ENCODE data around the gene DBN1. TPM values are rescaled to one million over a fixed set of nuclear protein-coding genes. Genes with fewer than 3 reads are reported as not detected.

The DBN1 gene
- total and polyA plus RNA-seq, 2 experiments from 2014 or later = 106 to 290 TPM

DNA sequence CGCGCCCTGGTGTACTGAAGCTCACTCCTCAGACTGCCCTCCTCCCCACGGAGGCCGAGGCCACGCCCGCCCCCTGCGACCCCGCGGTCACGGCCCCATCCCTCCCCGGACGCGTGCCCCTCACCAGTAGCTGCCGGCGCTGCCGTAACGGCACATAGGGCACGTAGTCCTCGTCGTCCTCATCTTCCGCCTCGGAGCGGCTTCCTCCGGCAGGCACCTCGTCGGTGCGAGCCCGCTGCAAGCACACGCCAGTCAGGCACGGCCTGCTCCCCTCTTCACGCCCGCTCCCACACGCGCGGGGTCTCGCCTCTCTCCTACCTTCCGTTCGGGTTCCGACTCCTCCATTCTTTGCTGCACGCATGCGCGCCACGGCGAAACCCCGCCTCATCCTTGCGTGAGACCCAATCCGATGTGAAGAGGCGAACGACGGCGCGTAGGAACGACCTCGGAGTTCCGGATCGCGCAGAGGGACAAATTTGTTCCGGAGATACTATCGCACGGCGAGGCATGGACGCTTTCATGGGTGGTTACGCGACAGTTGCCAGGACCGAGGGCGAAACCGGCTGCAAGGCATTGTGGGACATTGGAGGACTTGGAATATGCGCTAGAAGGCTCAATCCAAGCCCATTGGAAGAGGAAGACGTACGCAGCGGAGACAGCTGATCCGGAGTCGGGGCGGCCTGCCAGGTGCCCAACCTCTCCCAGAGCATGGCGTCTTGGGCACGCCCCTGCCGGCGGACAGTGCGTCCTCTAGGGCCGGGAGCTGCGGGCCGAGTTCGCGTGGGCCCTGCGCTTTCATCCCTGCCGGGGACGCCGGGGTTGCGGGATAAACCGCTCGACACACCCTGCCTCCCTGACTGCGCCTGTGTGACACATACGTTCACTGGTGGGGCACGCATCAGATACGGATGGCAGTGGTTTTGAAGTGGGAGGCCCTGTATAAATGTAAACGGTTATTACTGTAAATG lies 43.5 kb upstream of the DBN1 start, which contains the start of gene DDX41:
TSS of gene DDX41 (minus strand) at position 361 of the 968 bp plus-strand sequence. CDS start at position 345, 16 bp downstream.
- DNase-seq (ENCODE audit: low spot score) (peak; percentile 98), ATAC-seq (peak; percentile 91)
- Histone ChIP-seq H3K79me2 (replicated peaks; ENCODE audit: insufficient read depth) (peaks cover 16% of the 10 kb centered on the region), H3K9me2 (ENCODE audit: insufficient read depth) (no peaks in the 10 kb centered on the region), H3K27ac (ENCODE audit: low read depth) (no peak within 1 kb of the TSS), H3K4me3 (peak within 1 kb of the TSS; percentile 89), H4K20me1 (replicated peaks; ENCODE audit: insufficient read depth) (0 out of 2 replicates have a peak, but pooled peaks cover under 1% of the 10 kb centered on the region), H3K27me3 (ENCODE audit: insufficient read depth) (no peaks in the 10 kb centered on the region), H3K4me2 (peak within 1 kb of the TSS; percentile 98), H3F3A (replicated peaks; ENCODE audit: low read depth) (peaks cover 13% of the 10 kb centered on the region), H3K36me3 (ENCODE audit: insufficient read depth) (peaks cover 18% of the 10 kb centered on the region), H3K4me1 (ENCODE audit: insufficient read depth) (no peaks in the 10 kb centered on the region; the same call in 1 of the 2 replicates), H2AFZ (0 out of 2 replicates have a peak within 1 kb of the TSS, but pooled peaks have one; percentile 39)
- Mint-ChIP-seq H3K9me3 (no peaks in the 10 kb centered on the region; the same call in 2 of the 3 replicates), H3K4me3 (peak within 1 kb of the TSS; percentile 91), H3K27ac (peak within 1 kb of the TSS; percentile 91), H3K27me3 (ENCODE audit: insufficient read depth, low read depth, poor library complexity) (peaks cover 18% of the 10 kb centered on the region), H3K36me3 (ENCODE audit: low read depth) (peaks cover 76% of the 10 kb centered on the region), H3K4me1 (peaks cover 9% of the 10 kb centered on the region)
- TF ChIP-seq CREB1 (CRISPR knock-in tag; IDR thresholded peaks at IDR 0.05; ENCODE audit: low read depth) = peak; percentile 82
- peak; percentile 92 for TF ChIP-seq POLR2AphosphoS5 (IDR thresholded peaks at IDR 0.05; ENCODE audit: low read depth)
- no peak for TF ChIP-seq ZNF331 (CRISPR knock-in tag; IDR thresholded peaks at IDR 0.05; ENCODE audit: low read depth)

DNA sequence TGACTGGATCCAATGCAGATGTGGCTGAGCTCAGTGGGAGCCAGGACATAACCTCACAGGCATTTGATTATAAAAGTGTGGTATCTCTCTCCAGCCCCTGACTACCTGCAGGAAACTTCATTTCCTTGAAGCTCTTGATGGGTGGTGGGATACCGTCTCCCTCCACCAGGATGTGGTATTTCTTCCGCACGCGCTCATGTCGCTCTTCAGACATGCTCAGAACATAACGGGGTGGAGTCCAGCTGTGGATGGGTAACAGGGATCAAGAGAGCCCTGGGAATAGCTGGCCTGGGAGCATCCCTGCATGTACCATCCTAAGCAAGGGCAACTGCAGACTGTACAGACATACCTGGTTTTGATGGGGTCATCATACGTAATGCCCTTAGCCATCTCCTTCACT lies 42.1 kb upstream of the DBN1 start:
- H3K4me1 Mint-ChIP-seq = peaks cover 12% of the 10 kb centered on the region
- H3K9me3 Mint-ChIP-seq = no peaks in the 10 kb centered on the region; the same call in 2 of the 3 replicates
- H3K4me1 ChIP-seq (ENCODE audit: insufficient read depth) = peaks cover under 1% of the 10 kb centered on the region; the same call in 1 of the 2 replicates
- no peaks in the 10 kb centered on the region for H3K9me2 ChIP-seq (ENCODE audit: insufficient read depth)
- peak overlapping the region; percentile 98 for H3K4me2 ChIP-seq
- H3K27ac ChIP-seq (ENCODE audit: low read depth) = no peak overlapping the region
- no peaks in the 10 kb centered on the region for H4K20me1 ChIP-seq (replicated peaks; ENCODE audit: insufficient read depth)
- DNase-seq (ENCODE audit: low spot score) (no peak), ATAC-seq (no peak)
- H3K27me3 ChIP-seq (ENCODE audit: insufficient read depth) = no peaks in the 10 kb centered on the region
- peaks cover 17% of the 10 kb centered on the region for H3F3A ChIP-seq (replicated peaks; ENCODE audit: low read depth)
- peaks cover 16% of the 10 kb centered on the region for H3K79me2 ChIP-seq (replicated peaks; ENCODE audit: insufficient read depth)
- peak overlapping the region; percentile 89 for H3K4me3 ChIP-seq
- H3K36me3 Mint-ChIP-seq (ENCODE audit: low read depth) = peaks cover 75% of the 10 kb centered on the region
- no peak overlapping the region for H2AFZ ChIP-seq
- H3K36me3 ChIP-seq (ENCODE audit: insufficient read depth) = peaks cover 18% of the 10 kb centered on the region
- H3K27ac Mint-ChIP-seq = no peak overlapping the region
- H3K4me3 Mint-ChIP-seq = peak overlapping the region; percentile 91
- H3K27me3 Mint-ChIP-seq (ENCODE audit: insufficient read depth, low read depth, poor library complexity) = peaks cover 18% of the 10 kb centered on the region
- TF ChIP-seq STAT1 (IDR thresholded peaks at IDR 0.05; ENCODE audit: unreplicated experiment) (no peak), CREB1 (CRISPR knock-in tag; IDR thresholded peaks at IDR 0.05; ENCODE audit: low read depth) (no peak), EZH2 (IDR thresholded peaks at IDR 0.05; ENCODE audit: low read depth, unreplicated experiment) (no peak)
- TF ChIP-seq, protein P1, sequence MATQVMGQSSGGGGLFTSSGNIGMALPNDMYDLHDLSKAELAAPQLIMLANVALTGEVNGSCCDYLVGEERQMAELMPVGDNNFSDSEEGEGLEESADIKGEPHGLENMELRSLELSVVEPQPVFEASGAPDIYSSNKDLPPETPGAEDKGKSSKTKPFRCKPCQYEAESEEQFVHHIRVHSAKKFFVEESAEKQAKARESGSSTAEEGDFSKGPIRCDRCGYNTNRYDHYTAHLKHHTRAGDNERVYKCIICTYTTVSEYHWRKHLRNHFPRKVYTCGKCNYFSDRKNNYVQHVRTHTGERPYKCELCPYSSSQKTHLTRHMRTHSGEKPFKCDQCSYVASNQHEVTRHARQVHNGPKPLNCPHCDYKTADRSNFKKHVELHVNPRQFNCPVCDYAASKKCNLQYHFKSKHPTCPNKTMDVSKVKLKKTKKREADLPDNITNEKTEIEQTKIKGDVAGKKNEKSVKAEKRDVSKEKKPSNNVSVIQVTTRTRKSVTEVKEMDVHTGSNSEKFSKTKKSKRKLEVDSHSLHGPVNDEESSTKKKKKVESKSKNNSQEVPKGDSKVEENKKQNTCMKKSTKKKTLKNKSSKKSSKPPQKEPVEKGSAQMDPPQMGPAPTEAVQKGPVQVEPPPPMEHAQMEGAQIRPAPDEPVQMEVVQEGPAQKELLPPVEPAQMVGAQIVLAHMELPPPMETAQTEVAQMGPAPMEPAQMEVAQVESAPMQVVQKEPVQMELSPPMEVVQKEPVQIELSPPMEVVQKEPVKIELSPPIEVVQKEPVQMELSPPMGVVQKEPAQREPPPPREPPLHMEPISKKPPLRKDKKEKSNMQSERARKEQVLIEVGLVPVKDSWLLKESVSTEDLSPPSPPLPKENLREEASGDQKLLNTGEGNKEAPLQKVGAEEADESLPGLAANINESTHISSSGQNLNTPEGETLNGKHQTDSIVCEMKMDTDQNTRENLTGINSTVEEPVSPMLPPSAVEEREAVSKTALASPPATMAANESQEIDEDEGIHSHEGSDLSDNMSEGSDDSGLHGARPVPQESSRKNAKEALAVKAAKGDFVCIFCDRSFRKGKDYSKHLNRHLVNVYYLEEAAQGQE (IDR thresholded peaks at IDR 0.05; ENCODE audit: unreplicated experiment) = no peak
- TF ChIP-seq, protein P2, sequence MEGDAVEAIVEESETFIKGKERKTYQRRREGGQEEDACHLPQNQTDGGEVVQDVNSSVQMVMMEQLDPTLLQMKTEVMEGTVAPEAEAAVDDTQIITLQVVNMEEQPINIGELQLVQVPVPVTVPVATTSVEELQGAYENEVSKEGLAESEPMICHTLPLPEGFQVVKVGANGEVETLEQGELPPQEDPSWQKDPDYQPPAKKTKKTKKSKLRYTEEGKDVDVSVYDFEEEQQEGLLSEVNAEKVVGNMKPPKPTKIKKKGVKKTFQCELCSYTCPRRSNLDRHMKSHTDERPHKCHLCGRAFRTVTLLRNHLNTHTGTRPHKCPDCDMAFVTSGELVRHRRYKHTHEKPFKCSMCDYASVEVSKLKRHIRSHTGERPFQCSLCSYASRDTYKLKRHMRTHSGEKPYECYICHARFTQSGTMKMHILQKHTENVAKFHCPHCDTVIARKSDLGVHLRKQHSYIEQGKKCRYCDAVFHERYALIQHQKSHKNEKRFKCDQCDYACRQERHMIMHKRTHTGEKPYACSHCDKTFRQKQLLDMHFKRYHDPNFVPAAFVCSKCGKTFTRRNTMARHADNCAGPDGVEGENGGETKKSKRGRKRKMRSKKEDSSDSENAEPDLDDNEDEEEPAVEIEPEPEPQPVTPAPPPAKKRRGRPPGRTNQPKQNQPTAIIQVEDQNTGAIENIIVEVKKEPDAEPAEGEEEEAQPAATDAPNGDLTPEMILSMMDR (conservative IDR thresholded peaks at IDR 0.05; ENCODE audit: low read depth in 2 of 2) = no peak
